ENCODE results near the gene ENTHD1.

GRCh38 chr22:39738746-39739145 lies 154.8 kb downstream of the ENTHD1 start:
- no peak for TF ChIP-seq CTCF (IDR thresholded peaks at IDR 0.05)
- no peak for TF ChIP-seq POLR2A (IDR thresholded peaks at IDR 0.05)
- TF ChIP-seq POLR2AphosphoS5 (IDR thresholded peaks at IDR 0.05): no peak
